Neural progenitor cell (in vitro differentiated cells): ENCODE measurements around the gene GMDS. TPM values are rescaled to one million over a fixed set of nuclear protein-coding genes. Genes with fewer than 3 reads are reported as not detected.
A peak's percentile ranks its signal among the peaks of the same experiment; 100 is the strongest.

Experiments
- DNase-seq: peaks from one replicate; pipeline ENCODE4 v3.0.0-alpha.2; 2016; ENCODE audit warnings: low spot score
- H2AFZ ChIP-seq: fragments of 200-600 bp; sonication (generic); replicated peaks from 2 replicates; pipeline ENCODE4 v1.6.1; 2016; ENCODE audit warnings: antibody characterized with exemption
- H3F3A ChIP-seq: fragments of 200-600 bp; sonication (generic); 2 replicates; pipeline ENCODE4 v1.6.1; 2016; ENCODE audit warnings: antibody characterized with exemption, low read depth
- H3K27ac ChIP-seq: fragments of 200-600 bp; sonication (generic); 2 replicates; pipeline ENCODE4 v1.5.1; 2016; ENCODE audit warnings: mild to moderate bottlenecking
- H3K27me3 ChIP-seq: fragments of 200-600 bp; sonication (generic); 2 replicates; pipeline ENCODE4 v1.6.1; 2016; ENCODE audit warnings: mild to moderate bottlenecking, moderate library complexity
- H3K36me3 ChIP-seq: fragments of 200-600 bp; sonication (generic); 2 replicates; pipeline ENCODE4 v1.5.1; 2016
- H3K4me1 ChIP-seq: fragments of 200-600 bp; sonication (generic); 2 replicates; pipeline ENCODE4 v1.6.1; 2016; ENCODE audit warnings: mixed run types
- H3K4me2 ChIP-seq: fragments of 200-600 bp; sonication (generic); 2 replicates; pipeline ENCODE4 v1.6.1; 2016
- H3K4me3 ChIP-seq: fragments of 200-600 bp; sonication (generic); 2 replicates; pipeline ENCODE4 v1.5.1; 2016
- H3K79me2 ChIP-seq: fragments of 200-600 bp; sonication (generic); 2 replicates; pipeline ENCODE4 v1.6.1; 2016; ENCODE audit warnings: low read depth
- H3K9ac ChIP-seq: fragments of 200-600 bp; sonication (generic); 2 replicates; pipeline ENCODE4 v1.6.1; 2016
- H3K9me3 ChIP-seq: fragments of 200-600 bp; sonication (generic); 2 replicates; pipeline ENCODE4 v1.5.1; 2016; ENCODE audit warnings: low read depth
- H4K20me1 ChIP-seq: fragments of 200-600 bp; sonication (generic); 2 replicates; pipeline ENCODE4 v1.6.1; 2016; ENCODE audit warnings: low read depth
- H3K27ac Mint-ChIP-seq: 3 replicates; pipeline ENCODE4 v1.8.0; 2021; ENCODE audit warnings: mixed read lengths
- H3K27me3 Mint-ChIP-seq: 2 replicates; pipeline ENCODE4 v1.8.0; 2022; ENCODE audit warnings: low read depth, mild to moderate bottlenecking, inconsistent platforms, moderate library complexity, mixed read lengths; ENCODE audit not compliant: insufficient read depth
- H3K36me3 Mint-ChIP-seq: 3 replicates; pipeline ENCODE4 v1.8.0; 2021; ENCODE audit warnings: mixed read lengths
- H3K4me1 Mint-ChIP-seq: 3 replicates; pipeline ENCODE4 v1.8.0; 2021; ENCODE audit warnings: mixed read lengths
- H3K4me3 Mint-ChIP-seq: 3 replicates; pipeline ENCODE4 v1.8.0; 2021; ENCODE audit warnings: mild to moderate bottlenecking, moderate library complexity, mixed read lengths
- H3K9me3 Mint-ChIP-seq: 3 replicates; pipeline ENCODE4 v1.8.0; 2020; ENCODE audit warnings: mixed read lengths
- CTCF ChIP-seq: fragments of 200-600 bp; sonication (generic); IDR thresholded peaks from 2 replicates; pipeline ENCODE4 v1.5.1; 2017; ENCODE audit warnings: antibody characterized with exemption, mild to moderate bottlenecking
- EZH2 ChIP-seq: fragments of 200-600 bp; sonication (generic); IDR thresholded peaks from 2 replicates; pipeline ENCODE4 v1.6.1; 2017; ENCODE audit warnings: antibody characterized with exemption, mild to moderate bottlenecking, moderate library complexity
- EZH2phosphoT487 ChIP-seq: fragments of 200-600 bp; sonication (generic); IDR thresholded peaks from 2 replicates; pipeline ENCODE4 v1.6.1; 2017; ENCODE audit warnings: antibody characterized with exemption
- total RNA-seq: library from RNA; depleted of rRNA; stranded (reverse); fragments of >200 nt; gene quantifications from 2 replicates; pipeline ENCODE4 v1.2.3, GENCODE V29; 2015; ENCODE audit warnings: low replicate concordance

GMDS gene
- total RNA-seq, 1 donor from 2014 or later, result 22.6 TPM

- TF ChIP-seq EZH2 (no peak), EZH2phosphoT487 (no peak), CTCF (no peak)
- peaks cover 55% of the 10 kb centered on the region for H3K4me1 ChIP-seq
- no peaks in the 10 kb centered on the region for H3K27me3 ChIP-seq
- no peaks in the 10 kb centered on the region for H3K9me3 ChIP-seq
- Mint-ChIP-seq H3K4me1 (peaks cover 65% of the 10 kb centered on the region), H3K9me3 (no peaks in the 10 kb centered on the region), H3K4me3 (peak overlapping the region; percentile 4), H3K27ac (peak overlapping the region; percentile 84), H3K36me3 (no peaks in the 10 kb centered on the region), H3K27me3 (peaks cover 4% of the 10 kb centered on the region)
- no peaks in the 10 kb centered on the region for H3K79me2 ChIP-seq
- H3K36me3 ChIP-seq, result no peaks in the 10 kb centered on the region
- H3F3A ChIP-seq, result peaks cover 21% of the 10 kb centered on the region
- peak overlapping the region; percentile 3 for H3K4me3 ChIP-seq
- DNase-seq, result peak; percentile 94
- no peaks in the 10 kb centered on the region for H4K20me1 ChIP-seq
- peak overlapping the region; percentile 64 for H3K4me2 ChIP-seq
- H2AFZ ChIP-seq, result no peak overlapping the region
- no peak overlapping the region for H3K9ac ChIP-seq
- no peak overlapping the region for H3K27ac ChIP-seq
These were observed 524.6 kb downstream of the GMDS start for GRCh38 chr6:1720620-1721322.

GRCh38 chr6:1719922-1720321 lies 525.5 kb downstream of the GMDS start:
- Histone ChIP-seq H3K27me3 (no peaks in the 10 kb centered on the region), H3K9me3 (no peaks in the 10 kb centered on the region), H3K4me3 (peak overlapping the region; percentile 3), H3F3A (peaks cover 21% of the 10 kb centered on the region), H3K27ac (no peak overlapping the region), H4K20me1 (no peaks in the 10 kb centered on the region), H2AFZ (no peak overlapping the region), H3K79me2 (no peaks in the 10 kb centered on the region), H3K4me2 (peak overlapping the region; percentile 64), H3K36me3 (no peaks in the 10 kb centered on the region), H3K4me1 (peaks cover 51% of the 10 kb centered on the region), H3K9ac (no peak overlapping the region)
- Mint-ChIP-seq H3K27me3 (peaks cover 4% of the 10 kb centered on the region), H3K4me3 (no peak overlapping the region), H3K4me1 (peaks cover 62% of the 10 kb centered on the region), H3K9me3 (no peaks in the 10 kb centered on the region), H3K27ac (peak overlapping the region; percentile 88), H3K36me3 (no peaks in the 10 kb centered on the region)
- no peak for DNase-seq
- TF ChIP-seq EZH2 (no peak), EZH2phosphoT487 (no peak), CTCF (no peak)

- Histone ChIP-seq H3K27ac (no peak overlapping the region), H3F3A (peaks cover 21% of the 10 kb centered on the region), H4K20me1 (no peaks in the 10 kb centered on the region), H3K36me3 (no peaks in the 10 kb centered on the region), H3K27me3 (no peaks in the 10 kb centered on the region), H3K9me3 (no peaks in the 10 kb centered on the region), H2AFZ (no peak overlapping the region), H3K9ac (no peak overlapping the region), H3K4me2 (no peak overlapping the region), H3K79me2 (no peaks in the 10 kb centered on the region), H3K4me3 (no peak overlapping the region), H3K4me1 (peaks cover 40% of the 10 kb centered on the region)
- TF ChIP-seq CTCF, result no peak
- TF ChIP-seq EZH2, result no peak
- TF ChIP-seq EZH2phosphoT487, result no peak
- no peak overlapping the region for H3K27ac Mint-ChIP-seq
- H3K9me3 Mint-ChIP-seq, result no peaks in the 10 kb centered on the region
- H3K4me3 Mint-ChIP-seq, result no peak overlapping the region
- peaks cover 47% of the 10 kb centered on the region for H3K4me1 Mint-ChIP-seq
- no peaks in the 10 kb centered on the region for H3K36me3 Mint-ChIP-seq
- peaks cover 5% of the 10 kb centered on the region for H3K27me3 Mint-ChIP-seq
- DNase-seq, result no peak
These were observed 528.5 kb downstream of the GMDS start for GRCh38 chr6:1716868-1717267.
